IPS-18c (cell line): ENCODE measurements around the gene SCARF2.
"Not testable (repeated sequence)": the region's sequence is repeated elsewhere in the genome, so short reads cannot be mapped to it uniquely, and the experiment has no call there.

ENCODE experiments used
- H3K4me3 ChIP-seq: 2 replicates; pipeline ENCODE4 v1.7.0; 2013; ENCODE audit warnings: low read depth, mild to moderate bottlenecking, low read length, moderate library complexity; ENCODE audit not compliant: insufficient read depth
- H3K9me3 ChIP-seq: one replicate; pipeline ENCODE4 v1.6.1; 2013; ENCODE audit warnings: mild to moderate bottlenecking, low read length, moderate library complexity; ENCODE audit not compliant: control insufficient read depth, insufficient read depth

The SCARF2 gene

GRCh38 chr22:20393705-20394476, 43.7 kb downstream of the SCARF2 start, which contains the start of gene ZNF74:
Gene ZNF74 (plus strand): TSS chr22:20394151. CDS start chr22:20394629, 478 bp downstream.
- no peaks in the 10 kb centered on the region for H3K9me3 ChIP-seq
- peak within 1 kb of the TSS; percentile 97 for H3K4me3 ChIP-seq

- H3K4me3 ChIP-seq = peak overlapping the region; percentile 97
- H3K9me3 ChIP-seq = no peaks in the 10 kb centered on the region
Measured at GRCh38 chr22:20392983-20393704, 44.5 kb downstream of the SCARF2 start.

- H3K4me3 ChIP-seq = not testable (repeated sequence)
Measured at GRCh38 chr22:20392365-20392881, 45.2 kb downstream of the SCARF2 start.

GRCh38 chr22:20391222-20391621, 46.4 kb downstream of the SCARF2 start:
- no peak overlapping the region for H3K4me3 ChIP-seq
- H3K9me3 ChIP-seq = no peaks in the 10 kb centered on the region

More at GRCh38 chr22:20392365-20392881, 45.2 kb downstream of the SCARF2 start:
- H3K9me3 ChIP-seq = not testable (repeated sequence)

- no peak overlapping the region for H3K4me3 ChIP-seq
- no peaks in the 10 kb centered on the region for H3K9me3 ChIP-seq
Measured at GRCh38 chr22:20390394-20390907, 47.2 kb downstream of the SCARF2 start.

- H3K4me3 ChIP-seq = no peak overlapping the region
- H3K9me3 ChIP-seq = no peaks in the 10 kb centered on the region
Measured at GRCh38 chr22:20389288-20389687, 48.3 kb downstream of the SCARF2 start.

GRCh38 chr22:20388200-20388599, 49.4 kb downstream of the SCARF2 start:
- Histone ChIP-seq H3K9me3 (no peaks in the 10 kb centered on the region), H3K4me3 (no peak overlapping the region)

GRCh38 chr22:20386972-20387371, 50.7 kb downstream of the SCARF2 start:
- H3K4me3 ChIP-seq = no peak overlapping the region

GRCh38 chr22:20386336-20386735, 51.3 kb downstream of the SCARF2 start:
- no peaks in the 10 kb centered on the region for H3K9me3 ChIP-seq
- H3K4me3 ChIP-seq = no peak overlapping the region

More at GRCh38 chr22:20386972-20387371, 50.7 kb downstream of the SCARF2 start:
- no peaks in the 10 kb centered on the region for H3K9me3 ChIP-seq

- Histone ChIP-seq H3K4me3 (no peak overlapping the region), H3K9me3 (no peaks in the 10 kb centered on the region)
Measured at GRCh38 chr22:20384865-20385264, 52.8 kb downstream of the SCARF2 start.

- Histone ChIP-seq H3K4me3 (no peak overlapping the region), H3K9me3 (no peaks in the 10 kb centered on the region)
Measured at GRCh38 chr22:20384171-20384570, 53.5 kb downstream of the SCARF2 start.

GRCh38 chr22:20383538-20383937, 54.1 kb downstream of the SCARF2 start:
- no peaks in the 10 kb centered on the region for H3K9me3 ChIP-seq
- H3K4me3 ChIP-seq = no peak overlapping the region

GRCh38 chr22:20380486-20380885, 57.1 kb downstream of the SCARF2 start:
- H3K4me3 ChIP-seq = no peak overlapping the region
- H3K9me3 ChIP-seq = no peaks in the 10 kb centered on the region

GRCh38 chr22:20378684-20379083, 58.9 kb downstream of the SCARF2 start:
- H3K9me3 ChIP-seq = not testable (repeated sequence)

GRCh38 chr22:20378110-20378509, 59.5 kb downstream of the SCARF2 start:
- H3K4me3 ChIP-seq = no peak overlapping the region
- no peaks in the 10 kb centered on the region for H3K9me3 ChIP-seq

More at GRCh38 chr22:20378684-20379083, 58.9 kb downstream of the SCARF2 start:
- H3K4me3 ChIP-seq = not testable (repeated sequence)

GRCh38 chr22:20376983-20377382, 60.6 kb downstream of the SCARF2 start:
- not testable (repeated sequence) for H3K9me3 ChIP-seq, H3K4me3 ChIP-seq

- H3K9me3 ChIP-seq, H3K4me3 ChIP-seq: not testable (repeated sequence)
Measured at GRCh38 chr22:20376281-20376680, 61.3 kb downstream of the SCARF2 start.
